HG03558 (cell line): Measurements from ENCODE around the gene SLX9.

Experiments
- ATAC-seq: cut with Tn5 transposase; IDR thresholded peaks from one replicate; pipeline ENCODE4 v1.9.1; 2021; ENCODE audit warnings: moderate number of reproducible peaks; ENCODE audit not compliant: unreplicated experiment; ENCODE audit errors: extremely low read depth

Gene SLX9

DNA sequence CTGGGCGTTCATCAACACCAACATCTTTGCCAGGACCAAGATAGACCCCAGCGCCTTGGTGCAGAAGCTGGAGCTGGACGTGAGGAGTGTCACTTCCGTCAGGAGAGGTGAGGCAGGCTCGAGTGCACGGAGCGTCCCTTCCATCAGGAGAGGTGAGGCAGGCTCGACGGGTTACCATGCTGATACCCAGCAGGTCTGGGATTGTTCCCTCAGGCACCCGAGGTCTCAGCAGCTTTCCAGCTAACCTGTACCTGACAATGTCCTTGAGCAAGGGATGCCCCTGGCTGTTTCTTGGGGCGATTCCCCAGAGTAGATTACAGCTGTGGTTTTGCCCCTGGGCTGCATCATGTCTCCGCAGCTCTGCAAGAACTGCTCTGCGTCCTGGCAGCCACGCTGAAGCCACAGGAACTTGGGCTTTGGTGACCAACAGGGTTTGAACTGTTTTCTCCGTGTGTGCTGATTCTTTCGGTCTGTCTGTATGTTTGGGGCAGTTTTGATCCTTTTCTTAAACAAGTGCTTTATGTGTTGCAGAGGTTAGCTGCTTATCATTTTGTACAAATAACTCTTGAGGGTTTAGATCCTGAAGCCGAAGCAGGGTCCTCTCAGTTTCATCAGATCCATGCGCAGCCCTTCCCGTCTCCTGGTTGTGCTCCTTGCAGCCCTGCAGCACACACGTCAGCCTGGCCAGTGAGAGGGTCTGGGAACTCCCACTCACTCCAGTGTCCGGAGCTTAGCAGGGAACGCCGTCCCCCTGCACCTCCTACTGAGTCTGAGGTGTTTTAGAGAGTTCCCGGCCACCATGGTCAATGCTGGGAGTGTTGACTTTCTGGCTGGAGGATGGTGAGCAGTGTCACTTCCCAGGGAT, 4.1 kb downstream of the SLX9 start:
- ATAC-seq, result no peak

DNA sequence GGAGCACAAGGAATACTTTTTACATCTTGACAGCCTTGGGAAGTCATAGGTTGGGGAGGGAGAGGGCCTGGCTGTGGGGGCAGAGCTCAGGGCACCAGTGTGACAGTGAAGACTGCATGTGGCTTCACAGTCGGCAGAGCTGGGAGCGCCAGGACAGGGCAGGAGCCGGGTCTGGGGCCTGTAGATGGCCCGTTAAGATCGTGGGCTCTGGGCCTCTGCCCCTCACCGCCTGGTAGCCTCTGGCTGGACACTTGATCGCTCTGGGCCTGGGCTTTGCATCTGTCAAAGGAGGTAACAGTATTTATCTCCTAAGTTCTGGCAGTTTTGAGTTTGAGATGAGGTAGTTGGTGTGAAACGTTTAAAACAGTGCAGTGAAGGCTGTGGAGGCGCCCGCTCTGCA, 4.8 kb downstream of the SLX9 start:
- ATAC-seq, result no peak

DNA sequence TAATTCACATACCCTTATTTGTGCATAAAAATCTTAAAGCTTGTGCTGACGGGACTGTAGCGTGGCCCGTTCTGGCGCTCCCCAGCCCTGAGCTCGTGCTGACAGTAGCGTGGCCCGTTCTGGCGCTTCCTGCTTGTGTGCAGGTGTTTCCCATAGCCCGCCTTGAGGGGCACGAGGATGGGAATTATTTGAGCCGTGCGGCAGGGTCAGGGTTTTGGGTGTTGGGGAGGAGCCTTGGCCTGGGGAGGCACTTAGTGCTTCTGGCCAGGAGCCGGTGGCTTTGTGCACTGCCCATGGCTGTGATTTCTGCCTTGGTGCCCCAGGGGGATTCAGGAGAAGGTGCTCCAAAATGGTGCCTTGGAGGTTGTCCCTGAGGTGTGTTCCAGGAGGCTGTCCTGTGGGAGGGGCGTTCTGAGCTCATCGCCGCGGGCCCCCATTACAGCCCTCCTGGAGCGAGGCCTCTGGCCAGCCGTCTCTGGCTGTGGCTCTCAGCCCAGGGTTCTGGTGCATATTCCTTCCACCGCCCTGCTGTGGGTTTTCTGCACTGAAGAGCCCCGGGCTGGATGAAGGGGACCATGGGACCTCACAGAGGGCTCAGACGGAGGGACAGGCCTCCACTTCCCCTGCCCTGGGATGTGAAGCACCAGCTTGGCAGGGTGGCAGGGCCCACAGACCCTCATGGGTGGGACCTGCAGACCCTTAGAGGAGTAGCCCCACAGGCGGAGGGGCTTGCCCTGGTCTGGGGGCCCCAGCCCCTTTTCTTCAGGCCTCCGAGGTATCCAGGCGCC, 6.6 kb downstream of the SLX9 start:
- ATAC-seq, result no peak

DNA sequence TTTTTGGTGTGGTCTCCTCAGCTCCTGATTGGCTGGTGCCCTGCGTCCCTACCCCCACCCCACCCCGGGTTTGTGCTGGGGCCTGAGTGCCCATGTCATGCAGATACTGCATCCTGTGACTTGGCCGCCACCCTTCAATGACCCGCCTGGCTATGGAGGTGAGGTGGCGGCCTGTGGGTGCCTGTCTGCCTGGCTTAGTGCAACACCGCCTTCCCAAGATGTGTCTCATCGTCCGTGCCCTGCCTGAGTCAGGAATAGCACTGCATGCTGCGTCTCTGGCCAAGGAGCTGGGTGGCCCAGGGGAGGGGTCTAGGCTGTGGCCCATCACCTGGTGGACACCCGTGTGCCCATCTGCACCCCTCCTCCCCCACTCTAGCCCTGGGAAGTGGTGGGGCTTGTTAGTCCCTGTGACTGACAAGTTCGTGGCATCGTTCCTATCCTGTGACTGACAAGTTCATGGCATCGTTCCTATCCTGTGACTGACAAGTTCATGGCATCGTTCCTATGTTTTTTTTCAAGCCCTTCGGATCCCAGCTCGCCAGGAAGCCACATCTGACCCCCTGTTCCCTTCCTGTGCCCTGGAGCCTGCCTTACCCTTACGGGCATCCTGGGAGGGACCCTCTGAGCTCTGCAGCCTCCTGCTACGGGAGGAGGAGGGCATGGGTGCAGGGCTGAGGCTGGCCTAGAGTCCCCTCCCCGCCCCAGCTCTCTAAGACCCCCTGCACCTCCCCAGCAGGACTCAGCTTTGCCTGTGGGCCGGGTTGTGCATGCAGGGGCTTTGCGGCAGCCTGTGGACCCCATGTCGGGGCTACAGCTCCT, 7.5 kb downstream of the SLX9 start:
- no peak for ATAC-seq

DNA sequence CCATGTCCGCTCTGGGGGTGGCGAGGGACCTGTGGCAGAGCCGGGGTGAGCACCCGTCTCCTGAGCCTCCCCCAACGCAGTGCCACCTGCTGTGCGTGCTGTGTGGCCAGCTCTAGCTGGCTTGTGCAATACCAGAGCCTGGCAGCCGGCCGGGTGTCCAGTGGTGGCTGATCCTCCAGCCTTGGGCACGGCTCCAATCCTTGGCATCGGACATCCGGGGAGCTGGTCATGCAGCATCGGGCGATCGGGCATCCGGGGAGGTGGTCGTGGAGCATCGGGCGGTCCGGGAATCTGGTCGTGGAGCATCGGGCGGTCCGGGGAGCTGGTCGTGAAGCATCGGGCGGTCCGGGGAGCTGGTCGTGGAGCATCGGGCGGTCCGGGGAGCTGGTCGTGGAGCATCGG, 8.1 kb downstream of the SLX9 start:
- no peak for ATAC-seq

DNA sequence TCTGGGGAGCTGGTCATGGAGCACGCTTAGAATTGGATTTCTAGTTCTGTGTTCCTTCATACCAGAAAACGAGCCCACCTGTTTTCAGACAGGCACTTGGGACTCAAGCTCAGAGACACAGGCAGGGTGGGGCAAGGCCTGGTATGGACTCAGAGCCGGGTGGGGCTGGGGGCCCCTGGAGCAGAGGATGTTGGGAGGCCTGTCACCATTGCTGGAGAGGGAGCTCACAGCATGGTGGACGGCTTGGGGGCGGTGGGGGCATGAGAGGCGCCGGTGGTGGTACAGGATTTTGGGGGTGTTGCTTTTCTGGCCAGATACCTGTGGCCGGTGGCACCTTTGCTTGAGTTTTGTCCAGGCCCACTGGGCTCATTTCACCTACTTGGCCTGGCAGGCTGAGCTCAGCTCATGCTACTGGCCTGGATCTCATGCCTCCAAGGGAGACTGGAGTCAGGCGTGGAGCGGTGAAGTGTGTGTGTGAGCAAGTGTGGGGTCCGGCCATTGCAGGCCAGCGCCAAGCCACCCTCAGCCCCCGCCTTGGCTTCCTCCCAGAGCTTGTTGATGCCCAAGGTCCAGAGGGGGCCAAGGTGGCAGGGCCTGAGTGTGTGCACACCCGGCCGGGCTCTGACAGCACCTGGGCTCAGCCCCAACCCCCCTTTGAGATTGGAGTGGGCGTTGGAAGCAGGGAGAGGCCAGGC, 8.7 kb downstream of the SLX9 start:
- ATAC-seq, result no peak

DNA sequence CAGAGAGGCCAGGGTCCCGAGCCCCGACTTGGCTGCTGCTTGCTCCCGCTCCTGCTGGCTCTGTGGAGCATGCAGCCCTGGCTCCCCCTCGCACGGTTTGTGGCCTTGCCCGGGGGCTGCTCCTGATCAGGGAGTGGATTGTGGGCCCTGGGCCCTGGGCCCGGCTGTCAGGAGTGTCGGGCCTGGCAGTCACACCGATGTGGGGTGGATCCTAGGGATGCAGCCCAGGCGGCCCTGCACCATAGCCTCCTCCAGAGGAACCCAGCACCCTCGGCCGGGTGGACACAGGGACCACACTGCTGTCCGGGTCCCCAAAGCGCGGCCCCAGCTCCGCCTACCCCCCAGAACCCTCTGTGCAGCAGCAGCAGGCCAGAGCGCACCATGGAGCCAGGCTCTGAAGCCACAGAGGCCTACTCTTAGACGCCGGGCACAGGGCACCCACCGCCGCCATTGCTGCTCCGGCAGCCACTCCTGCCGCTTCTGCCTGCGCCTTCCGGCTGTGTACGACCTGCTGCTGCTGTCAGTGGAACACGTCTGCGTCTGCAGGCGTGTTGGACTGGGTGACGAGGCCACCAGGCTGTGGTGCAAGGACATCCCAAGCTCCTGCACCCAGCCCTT, 9.4 kb downstream of the SLX9 start:
- no peak for ATAC-seq

DNA sequence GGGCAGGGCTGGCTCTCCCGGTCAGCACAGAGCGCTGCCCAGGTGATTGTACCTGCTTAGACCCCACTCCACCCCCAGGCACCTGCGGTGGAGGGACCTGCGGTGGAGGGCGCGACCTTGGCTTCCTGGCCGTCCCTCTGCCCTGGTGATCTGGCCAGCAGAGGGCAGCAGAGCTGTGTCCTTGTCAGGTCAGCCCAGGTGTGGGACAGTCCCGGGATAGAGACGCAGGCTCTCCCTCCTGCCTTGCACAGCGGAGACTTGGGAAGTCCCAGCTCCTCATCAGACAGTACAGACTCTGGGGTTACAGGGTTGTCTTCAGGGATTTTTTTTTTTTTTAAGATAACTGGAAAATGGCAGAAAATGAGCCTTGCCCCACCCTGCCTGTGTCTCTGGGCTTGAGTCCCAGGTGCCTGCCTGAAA, 10.0 kb downstream of the SLX9 start:
- no peak for ATAC-seq

DNA sequence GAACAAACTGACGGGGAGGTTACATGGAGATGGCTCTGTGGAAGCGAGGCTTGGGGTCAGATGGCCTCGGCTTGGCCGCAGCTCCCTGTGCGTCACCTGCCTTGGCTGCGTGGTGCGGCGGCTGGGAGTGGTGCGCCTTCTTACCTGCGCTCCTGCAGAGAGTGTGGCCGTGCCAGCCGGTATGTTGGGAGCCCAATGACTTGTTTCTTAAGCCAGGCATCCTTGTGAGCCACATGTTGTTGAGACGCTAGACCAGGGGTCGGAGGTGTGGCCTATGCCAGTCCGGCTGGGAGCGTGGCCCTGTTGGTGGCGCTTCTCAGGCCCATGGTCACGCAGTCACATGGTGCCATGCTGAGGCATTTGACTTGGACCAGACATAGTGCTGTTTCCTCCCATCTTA, 10.5 kb downstream of the SLX9 start:
- no peak for ATAC-seq

DNA sequence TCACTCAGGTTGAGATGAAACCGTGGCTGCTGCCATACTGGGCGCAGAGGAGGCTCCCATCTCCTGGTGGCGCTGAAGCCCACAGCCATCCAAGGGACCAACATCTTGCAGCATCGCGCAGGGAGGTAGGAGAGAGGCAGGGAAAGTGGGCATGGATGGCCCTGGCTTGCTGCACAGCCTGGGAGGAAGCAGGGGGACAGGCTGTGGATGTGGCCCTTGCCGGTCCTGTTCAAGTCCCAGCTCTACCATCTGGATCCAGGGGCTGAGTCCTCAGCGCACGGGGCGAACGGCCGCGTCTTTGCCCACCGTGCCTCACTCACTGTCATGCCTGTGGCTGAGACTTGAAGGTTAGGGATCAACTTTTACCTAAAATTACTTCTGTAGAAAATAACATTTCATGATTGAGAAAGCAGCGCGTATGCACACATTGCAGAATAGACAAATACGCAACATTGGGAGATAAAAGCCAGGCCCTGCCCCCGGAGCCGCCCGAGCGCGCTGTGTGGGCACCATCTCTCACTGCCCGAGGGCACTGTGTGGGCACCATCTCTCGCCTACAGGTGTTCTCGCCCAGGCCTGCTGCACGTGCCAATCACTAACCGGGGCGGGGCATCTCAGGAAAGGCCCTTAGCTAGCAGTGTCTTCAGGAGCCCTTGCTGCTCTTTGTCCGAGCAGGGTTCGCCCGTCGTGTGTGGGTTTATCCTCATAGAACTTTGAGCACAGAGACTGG, 11.5 kb downstream of the SLX9 start:
- no peak for ATAC-seq

DNA sequence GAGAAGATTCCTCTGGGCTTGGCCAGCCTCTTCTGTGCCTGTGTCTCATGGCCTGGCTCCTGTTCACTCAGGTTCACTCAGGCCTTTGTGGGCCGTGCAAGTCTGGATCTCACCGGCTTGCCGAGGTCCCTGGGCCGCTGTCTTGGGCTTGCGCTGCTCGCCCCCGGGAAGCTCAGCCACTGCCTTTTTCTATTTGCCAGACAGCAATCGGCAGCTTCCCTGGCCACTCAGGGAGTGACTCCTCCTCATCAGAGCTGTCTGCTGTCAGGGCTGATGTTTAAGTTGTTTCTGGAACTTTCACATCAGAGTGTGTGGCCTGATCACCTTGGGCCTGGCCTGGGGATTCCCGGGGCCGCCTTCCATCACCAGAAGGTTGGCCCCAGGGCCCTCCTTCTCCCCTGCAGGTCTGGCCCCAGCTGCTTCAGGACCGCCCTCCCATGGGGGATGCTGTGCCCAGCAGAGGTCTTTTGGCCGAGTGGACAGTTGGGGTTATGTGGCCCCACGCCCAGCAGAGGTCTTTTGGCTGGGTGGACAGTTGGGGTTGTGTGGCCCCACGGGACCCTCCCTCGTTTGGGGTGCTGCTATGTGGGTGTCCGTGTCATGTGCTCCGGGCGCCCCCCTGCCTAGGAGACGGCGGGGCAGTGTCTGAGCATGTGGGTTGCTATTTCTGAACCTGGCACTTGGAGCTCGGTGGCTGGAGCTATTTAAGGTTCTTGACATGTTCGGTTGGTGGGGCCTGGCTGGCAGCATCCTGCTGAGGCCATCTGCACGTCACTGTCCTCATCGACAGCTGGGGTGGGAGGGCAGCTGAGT, 12.5 kb downstream of the SLX9 start:
- no peak for ATAC-seq

DNA sequence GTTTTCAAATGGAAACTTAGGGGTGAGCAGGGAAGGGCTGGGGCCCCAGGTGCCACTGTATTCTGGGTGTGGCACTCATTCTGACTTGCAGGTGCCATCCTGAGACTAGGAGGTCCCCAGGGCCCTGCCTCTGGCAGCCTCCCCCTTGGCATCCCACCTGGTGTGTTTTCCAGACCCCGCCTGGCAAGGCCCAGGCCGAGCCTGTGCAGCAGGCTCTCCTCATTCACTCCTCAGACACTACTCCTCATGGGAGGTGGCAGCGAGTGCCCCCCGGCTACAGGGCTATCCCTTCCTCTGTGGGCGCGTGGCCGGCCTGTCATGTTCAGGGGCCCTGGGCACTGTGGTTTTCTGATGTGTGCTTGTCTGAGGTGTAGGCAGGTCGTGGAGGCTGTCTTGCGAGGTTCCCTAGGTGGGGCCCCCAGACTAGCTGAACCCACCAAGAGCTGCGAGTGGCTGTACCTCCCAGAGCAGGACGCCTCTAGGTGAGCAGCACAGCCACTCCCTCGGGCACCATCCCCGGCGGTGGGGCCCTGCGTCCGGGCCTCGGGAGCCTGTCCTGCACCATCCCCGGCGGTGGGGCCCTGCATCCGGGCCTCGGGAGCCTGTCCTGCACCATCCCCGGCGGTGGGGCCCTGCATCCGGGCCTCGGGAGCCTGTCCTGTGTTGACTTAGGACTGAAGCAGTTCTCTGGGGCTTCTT, 13.2 kb downstream of the SLX9 start:
- no peak for ATAC-seq

DNA sequence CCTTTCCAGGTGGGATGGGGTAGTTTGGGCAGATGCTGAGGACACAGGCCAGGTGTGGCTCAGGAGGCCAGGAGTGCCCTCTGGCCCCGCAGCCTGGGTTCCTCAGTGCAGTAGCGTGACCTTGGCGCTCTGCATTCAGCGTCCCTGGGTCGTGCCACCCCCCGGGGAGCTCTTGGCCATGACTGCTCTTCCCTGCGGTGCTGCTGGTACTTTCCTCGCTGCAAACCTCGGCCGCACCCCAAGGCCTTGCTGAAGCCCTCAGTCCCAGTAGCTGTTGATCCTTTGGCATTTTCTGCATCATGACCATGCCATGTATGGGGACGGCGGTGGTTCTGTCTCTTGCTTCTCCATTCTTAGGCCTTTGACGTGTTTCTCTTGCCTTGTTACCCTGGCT, 13.8 kb downstream of the SLX9 start:
- no peak for ATAC-seq

DNA sequence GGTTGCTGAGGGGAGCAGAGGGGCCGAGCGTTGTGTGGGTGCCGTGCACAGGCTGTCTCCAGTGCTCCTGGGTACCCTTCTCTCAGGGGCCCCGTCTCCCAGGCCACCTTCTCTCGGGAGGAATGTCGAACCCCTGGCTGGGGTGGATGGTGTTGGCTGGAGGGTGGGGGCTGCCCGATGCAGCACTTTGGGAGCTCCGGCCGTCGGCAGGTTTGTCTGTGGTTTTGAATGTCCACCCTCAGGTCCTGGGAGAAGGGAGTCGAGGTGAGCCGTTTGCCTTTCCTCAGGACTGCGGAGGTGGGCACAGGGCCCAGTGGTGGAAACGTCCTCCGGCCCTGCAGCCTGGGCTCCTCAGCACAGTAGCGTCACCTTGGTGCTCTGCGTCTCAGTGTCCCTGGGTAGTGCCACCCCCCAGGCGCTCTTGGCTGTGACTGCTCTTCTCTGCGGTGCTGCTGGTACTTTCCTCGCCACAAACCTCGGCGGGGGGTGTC, 14.5 kb downstream of the SLX9 start:
- ATAC-seq, result no peak

DNA sequence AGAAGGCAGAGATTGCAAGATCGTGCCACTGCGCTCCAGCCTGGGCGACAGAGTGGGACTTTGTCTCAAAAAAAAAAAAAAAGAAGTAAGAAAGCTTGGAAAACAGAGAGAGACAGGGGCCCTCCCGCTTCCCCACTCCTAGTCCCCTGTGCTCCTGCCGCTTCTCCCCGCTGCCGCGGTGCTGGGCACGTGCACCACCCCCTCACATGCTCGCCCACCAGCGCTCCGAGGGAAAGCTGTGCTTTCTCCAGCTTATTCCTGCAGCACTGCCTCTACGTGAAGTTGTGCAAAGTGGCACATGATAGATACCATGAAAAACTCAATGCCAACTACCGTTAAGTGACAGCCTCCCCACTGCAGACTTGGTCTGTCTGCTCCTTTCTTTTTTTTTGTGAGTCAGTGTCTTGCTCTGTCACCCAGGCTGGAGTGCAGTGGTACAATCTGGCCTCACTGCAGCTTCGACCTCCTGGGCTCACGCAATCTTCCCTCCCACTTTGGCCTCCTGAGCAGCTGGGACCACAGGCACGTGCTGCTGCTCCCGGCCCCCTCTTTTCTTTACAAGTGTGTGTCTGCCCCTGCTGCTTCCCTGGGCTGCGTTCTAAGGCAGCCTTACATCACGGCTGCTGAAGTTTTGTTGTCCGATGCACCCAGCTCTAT, 15.4 kb downstream of the SLX9 start:
- no peak for ATAC-seq

DNA sequence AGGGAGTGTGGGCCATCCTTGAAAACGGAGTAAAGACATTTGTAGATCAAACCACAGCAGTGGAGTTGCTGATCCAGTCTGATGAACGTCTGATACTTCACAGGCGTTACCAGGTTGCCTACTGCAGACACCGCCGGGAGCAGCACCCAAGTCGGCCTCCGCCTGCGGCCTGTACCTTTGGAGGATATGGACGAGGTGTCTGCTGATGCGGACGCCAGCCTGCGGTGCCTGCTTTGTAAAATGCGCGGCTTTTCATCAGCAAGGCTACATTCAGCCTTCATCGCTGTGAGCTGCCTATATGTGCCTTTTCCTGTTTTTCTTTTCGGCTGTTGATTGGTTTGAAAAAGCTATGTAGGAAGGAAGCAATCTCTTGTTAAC, 16.0 kb downstream of the SLX9 start:
- ATAC-seq, result no peak
